ENCODE results near the gene CSTPP1. TPM values are rescaled to one million over a fixed set of nuclear protein-coding genes. Genes with fewer than 3 reads are reported as not detected.

CSTPP1 gene
- total RNA-seq, 4 donors from 2014 or later: 4.9 to 33.8 (median 19.5) TPM

GRCh38 chr11:47136327-47136726 is 199.8 kb downstream of the CSTPP1 start:
- H3K27ac ChIP-seq: no peak overlapping the region
- no peaks in the 10 kb centered on the region for H3K9me3 ChIP-seq
- H3K4me1 ChIP-seq: no peaks in the 10 kb centered on the region
- no peaks in the 10 kb centered on the region for H3K27me3 ChIP-seq
- intact Hi-C loops (cut with DNase I; ENCODE audit: low total_unique reads): no loop called here
- no peak for DNase-seq
- no peak for TF ChIP-seq POLR2A (IDR thresholded peaks at IDR 0.05)
- no peak for TF ChIP-seq CTCF (IDR thresholded peaks at IDR 0.05)
- H3K4me3 ChIP-seq: no peak overlapping the region
- H3K36me3 ChIP-seq: no peaks in the 10 kb centered on the region

- no peak for TF ChIP-seq CTCF (IDR thresholded peaks at IDR 0.05)
- TF ChIP-seq POLR2A (IDR thresholded peaks at IDR 0.05): no peak
- no peak overlapping the region for H3K27ac ChIP-seq
- H3K9me3 ChIP-seq: no peaks in the 10 kb centered on the region
- no peaks in the 10 kb centered on the region for H3K4me1 ChIP-seq
- H3K4me3 ChIP-seq: no peak overlapping the region
- DNase-seq: no peak
- no peaks in the 10 kb centered on the region for H3K27me3 ChIP-seq
- intact Hi-C loops (cut with DNase I; ENCODE audit: low total_unique reads): no loop called here
- no peaks in the 10 kb centered on the region for H3K36me3 ChIP-seq
These were observed 200.4 kb downstream of the CSTPP1 start for GRCh38 chr11:47136921-47137320.

GRCh38 chr11:47137476-47137875 is 200.9 kb downstream of the CSTPP1 start:
- no peak overlapping the region for H3K4me3 ChIP-seq
- H3K9me3 ChIP-seq: no peaks in the 10 kb centered on the region
- H3K27ac ChIP-seq: no peak overlapping the region
- DNase-seq: no peak
- H3K27me3 ChIP-seq: no peaks in the 10 kb centered on the region
- no peak for TF ChIP-seq POLR2A (IDR thresholded peaks at IDR 0.05)
- TF ChIP-seq CTCF (IDR thresholded peaks at IDR 0.05): no peak
- intact Hi-C loops (cut with DNase I; ENCODE audit: low total_unique reads): no loop called here
- no peaks in the 10 kb centered on the region for H3K36me3 ChIP-seq
- no peaks in the 10 kb centered on the region for H3K4me1 ChIP-seq

GRCh38 chr11:47139878-47140277 is 203.3 kb downstream of the CSTPP1 start:
- intact Hi-C loops (cut with DNase I; ENCODE audit: low total_unique reads): no loop called here
- no peak overlapping the region for H3K27ac ChIP-seq
- no peaks in the 10 kb centered on the region for H3K4me1 ChIP-seq
- H3K27me3 ChIP-seq: no peaks in the 10 kb centered on the region
- H3K9me3 ChIP-seq: no peaks in the 10 kb centered on the region
- DNase-seq: no peak
- TF ChIP-seq POLR2A (IDR thresholded peaks at IDR 0.05) (no peak), CTCF (IDR thresholded peaks at IDR 0.05) (no peak)
- H3K36me3 ChIP-seq: no peaks in the 10 kb centered on the region
- H3K4me3 ChIP-seq: no peak overlapping the region

- TF ChIP-seq CTCF (IDR thresholded peaks at IDR 0.05) (no peak), POLR2A (IDR thresholded peaks at IDR 0.05) (no peak)
- Histone ChIP-seq H3K4me3 (no peak overlapping the region), H3K27ac (no peak overlapping the region), H3K27me3 (no peaks in the 10 kb centered on the region), H3K36me3 (no peaks in the 10 kb centered on the region), H3K9me3 (no peaks in the 10 kb centered on the region), H3K4me1 (no peaks in the 10 kb centered on the region)
- intact Hi-C loops (cut with DNase I; ENCODE audit: low total_unique reads): no loop called here
- no peak for DNase-seq
These were observed 206.8 kb downstream of the CSTPP1 start for GRCh38 chr11:47143322-47143721.
